SIG-M5 treated with dmso at 0.1 percent for 504 hours (cell line): Measurements from ENCODE around the gene TAS1R1.

Experiments used
- DNase-seq: peaks from one replicate; lab custom pipeline; 2025; ENCODE audit not compliant: unreplicated experiment; lab: John Stamatoyannopoulos, UW

TAS1R1 gene

DNA sequence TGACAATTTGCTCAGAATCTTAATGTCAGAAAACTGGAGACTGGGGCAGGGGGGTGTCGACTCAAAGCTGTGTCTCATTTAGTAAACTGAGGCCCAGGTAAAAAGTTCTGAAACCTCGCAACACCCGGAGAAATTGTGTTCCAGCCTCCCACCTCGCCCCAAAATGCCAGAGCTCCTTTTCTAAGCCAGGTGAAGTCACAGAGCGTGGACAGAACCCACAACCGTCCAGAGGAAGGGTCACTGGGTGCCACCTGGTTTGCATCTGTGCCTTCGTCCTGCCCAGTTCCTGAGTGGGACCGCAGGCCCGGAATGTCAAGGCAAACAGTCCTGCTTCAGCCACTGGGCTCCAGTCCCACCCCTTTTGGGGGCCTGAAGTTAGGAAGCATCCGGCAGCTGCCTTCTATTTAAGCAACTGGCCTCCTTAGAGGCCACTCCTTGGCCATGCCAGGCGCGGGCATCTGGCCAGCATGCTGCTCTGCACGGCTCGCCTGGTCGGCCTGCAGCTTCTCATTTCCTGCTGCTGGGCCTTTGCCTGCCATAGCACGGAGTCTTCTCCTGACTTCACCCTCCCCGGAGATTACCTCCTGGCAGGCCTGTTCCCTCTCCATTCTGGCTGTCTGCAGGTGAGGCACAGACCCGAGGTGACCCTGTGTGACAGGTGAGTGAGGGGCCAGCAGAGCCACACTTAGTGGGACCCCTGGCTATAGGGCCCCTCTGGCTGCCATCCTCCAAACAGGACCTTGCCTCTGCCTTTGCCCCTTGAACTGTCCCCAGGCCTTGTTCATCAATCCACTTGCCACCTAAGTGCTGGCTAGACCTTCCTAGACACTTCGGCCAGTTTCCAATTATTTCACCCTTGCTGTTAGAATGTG, at the start of gene TAS1R1:
Gene TAS1R1, plus strand, starts transcription at position 401 of the 872 bp plus-strand sequence. Its CDS starts 67 bp downstream, at position 468.
- no peak for DNase-seq

DNA sequence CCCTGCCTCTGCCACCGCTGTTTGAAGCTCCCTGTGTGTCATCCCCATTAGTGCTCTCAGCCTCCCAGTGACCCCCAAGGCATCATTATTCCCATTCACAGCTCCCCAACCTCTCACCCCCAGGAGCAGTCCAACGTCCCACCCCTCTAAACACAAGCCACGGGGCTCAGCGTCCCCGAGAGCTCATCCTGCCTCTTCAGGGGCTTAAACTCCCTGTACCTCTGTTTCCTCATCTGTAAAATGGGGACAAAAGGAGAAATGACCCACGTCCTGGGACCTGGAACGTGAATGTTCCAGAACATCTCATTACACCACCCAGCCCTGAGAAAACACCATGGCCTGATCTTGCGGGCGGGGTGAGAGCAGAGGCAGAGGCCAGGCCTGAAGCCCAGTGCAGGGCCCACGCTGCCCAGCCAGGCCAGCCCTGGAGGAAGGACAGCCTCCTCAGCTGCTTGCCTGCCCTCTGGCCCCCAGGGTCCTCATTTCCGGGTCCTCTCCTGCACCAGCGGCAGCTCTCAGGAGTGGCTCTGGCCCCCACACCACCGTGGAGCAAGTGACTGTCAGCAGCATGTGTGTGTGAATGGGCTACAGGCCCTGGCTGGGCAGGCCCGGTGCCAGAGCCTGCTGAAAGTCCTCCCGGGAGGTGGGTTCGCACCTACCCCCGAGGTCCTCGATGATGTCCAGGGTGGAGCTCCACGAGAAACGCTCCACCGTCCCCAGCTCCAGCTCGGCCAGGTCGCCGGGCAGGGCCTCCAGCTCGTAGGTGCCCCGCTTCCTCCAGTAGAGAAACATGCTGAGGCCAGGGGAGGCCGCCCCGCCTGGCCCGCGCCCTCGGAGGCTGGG, 49.5 kb upstream of the TAS1R1 start:
- no peak for DNase-seq

DNA sequence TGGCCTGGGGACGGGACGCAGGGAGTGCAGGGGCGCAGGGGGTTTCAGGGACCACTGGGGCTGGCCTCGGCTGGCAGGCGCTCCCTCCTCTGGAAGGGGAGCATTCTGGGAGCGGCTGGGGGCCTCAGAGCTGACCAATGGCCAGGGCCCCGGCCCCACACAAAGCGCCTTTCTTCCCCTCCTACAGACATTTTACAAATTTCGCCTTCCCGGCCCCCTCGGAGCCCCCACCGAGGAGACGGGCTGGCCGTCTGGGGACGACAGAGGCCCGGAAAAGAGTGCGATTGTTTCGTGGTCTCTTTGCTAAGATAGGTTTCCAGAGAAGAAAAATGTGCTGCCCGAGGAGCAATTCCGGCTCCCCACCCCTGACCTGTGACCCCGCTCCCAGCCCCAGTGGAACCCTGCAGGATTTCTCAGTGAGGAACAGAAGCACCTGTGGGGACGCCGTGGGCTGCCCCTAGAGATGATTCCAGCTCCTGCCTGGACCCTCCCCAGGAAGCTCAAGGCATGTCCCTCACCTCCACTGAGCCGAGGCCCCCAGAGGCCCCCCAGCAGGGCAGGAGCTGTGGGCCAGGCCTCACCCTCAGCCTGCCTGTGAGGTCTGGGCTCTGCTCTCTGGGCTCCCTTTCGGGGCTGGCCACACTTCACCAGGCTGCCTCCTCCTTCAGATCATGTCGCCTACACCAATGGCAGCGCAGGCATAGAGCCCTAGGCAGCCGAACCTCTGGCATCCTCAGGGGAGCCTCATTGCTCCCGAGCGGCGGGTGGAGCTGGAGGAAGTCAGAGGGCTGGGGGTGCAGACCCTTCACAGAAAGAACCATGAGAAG, 48.7 kb upstream of the TAS1R1 start:
- DNase-seq, result no peak

DNA sequence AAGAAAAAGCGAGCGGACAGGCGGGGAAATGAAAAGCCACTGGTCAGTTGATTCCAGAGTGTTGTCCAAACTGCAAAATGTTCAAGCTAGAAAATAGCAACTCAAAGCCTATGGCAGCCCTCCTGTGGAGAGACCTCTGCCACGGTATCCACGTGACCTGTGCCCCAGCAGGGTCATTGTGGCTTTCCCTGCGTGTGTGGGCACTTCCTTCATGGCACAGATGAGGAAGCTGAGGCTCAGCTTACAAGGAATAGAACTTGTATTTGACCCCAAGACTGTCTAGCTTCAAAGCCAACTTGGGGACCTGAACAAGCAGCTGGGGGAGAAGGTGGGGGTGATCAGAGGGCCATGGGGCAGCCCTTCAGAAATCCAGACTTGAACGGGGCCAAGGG, 48.1 kb upstream of the TAS1R1 start:
- no peak for DNase-seq

DNA sequence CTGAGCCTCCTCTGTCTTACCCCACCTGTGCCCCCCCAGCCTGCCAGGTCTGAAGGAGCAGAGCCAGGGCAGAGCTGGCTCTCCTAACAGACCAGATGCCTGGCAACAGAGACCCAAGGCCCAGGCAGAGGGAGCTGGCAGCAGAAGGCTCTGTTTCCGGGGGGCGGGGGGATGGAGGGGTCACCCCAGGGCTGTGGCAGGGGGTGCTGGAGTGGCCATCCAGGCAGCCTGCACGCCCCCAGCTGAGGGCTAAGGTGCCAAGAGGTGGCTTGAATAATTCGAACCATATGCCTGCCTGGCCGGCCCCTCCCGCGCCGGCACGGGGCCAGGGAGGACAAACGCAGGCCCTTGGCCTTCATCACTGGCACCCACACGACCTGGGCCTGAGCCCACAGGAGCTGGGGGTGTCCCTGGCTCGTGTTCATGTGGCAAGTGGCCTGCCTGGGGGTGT, 47.6 kb upstream of the TAS1R1 start:
- DNase-seq, result no peak

DNA sequence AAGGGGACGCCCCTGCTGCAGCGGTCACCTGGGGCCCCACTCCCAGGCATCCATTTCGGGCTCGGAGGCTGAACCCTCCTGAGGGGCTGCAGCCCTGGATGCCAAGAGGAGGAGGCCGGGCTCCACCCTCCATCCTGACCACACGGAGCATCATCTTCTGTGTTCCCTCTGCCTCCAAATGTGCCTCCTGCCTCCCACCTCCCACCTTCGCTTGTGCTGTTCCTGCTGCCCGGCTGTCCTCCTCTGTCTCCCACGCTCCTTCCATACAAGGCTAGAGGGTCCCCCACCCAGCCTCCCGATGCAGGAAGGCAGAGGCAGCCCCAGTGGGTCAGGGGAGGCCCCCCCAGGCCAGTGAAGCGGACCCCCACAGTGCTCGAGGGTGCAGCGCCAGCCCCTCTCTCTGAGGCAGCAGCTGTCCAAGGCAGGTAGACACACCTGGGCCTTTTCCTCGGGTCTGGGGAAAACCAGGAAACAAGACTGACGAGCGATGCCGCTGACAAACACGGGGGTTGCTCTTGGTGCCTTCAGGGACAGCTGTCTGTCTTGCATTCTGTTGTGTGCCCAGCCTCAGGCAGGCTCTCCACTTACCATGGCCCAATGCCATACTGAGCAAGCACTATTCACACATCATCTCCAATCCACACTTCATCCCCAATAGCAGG, 46.8 kb upstream of the TAS1R1 start:
- DNase-seq, result no peak

DNA sequence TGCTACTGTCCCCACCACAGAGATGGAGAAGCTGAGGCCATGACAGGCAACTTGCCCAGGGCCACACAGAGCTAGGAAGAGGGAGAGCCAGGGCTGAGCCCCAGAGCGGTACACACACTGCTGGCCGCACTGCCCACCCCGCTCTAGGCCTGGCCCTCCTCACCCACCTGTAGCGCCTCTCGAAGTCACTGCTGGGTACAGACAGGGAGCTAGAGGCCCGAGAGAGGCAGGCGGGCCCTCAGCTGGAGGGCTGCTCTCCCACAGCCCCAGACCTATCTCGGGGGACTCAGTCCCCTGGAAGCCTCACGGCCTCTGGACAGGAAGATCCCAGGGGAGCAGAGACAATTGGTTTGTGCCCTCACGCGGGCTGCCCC, 46.3 kb upstream of the TAS1R1 start:
- DNase-seq, result no peak

DNA sequence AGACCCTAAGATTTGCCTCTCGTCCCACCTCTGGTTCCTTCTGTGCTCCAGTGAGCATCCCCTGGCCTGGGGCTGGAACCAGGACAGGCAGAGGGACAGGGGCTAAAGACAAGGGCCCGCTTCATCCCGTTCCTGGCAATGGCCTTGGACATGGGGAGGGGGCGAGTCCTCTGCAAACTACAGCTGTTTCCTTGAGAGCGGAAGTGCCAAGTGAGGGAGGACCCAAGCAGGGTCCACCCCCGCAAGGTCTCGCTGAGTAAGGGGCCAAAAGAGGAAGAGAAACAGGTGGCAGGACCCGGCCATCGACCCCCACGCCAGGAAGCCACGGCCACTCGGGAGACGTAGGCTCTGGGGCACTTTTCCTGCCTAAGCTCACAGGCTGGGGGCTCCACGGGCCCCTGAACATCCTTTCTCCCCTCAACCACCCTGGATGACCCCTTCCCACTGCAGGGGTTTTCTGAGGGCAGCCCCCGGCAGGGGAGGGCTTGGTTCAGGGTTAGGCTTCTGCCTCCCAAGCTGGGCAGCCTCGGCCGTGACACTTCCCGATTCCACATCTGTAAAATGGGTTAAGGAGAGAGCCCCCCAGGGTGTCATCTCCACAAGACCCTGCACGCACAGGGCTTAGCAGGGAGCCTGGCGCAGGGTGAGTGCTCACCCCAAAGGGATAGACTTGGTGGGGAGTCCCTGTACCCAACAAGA, 45.7 kb upstream of the TAS1R1 start:
- no peak for DNase-seq

DNA sequence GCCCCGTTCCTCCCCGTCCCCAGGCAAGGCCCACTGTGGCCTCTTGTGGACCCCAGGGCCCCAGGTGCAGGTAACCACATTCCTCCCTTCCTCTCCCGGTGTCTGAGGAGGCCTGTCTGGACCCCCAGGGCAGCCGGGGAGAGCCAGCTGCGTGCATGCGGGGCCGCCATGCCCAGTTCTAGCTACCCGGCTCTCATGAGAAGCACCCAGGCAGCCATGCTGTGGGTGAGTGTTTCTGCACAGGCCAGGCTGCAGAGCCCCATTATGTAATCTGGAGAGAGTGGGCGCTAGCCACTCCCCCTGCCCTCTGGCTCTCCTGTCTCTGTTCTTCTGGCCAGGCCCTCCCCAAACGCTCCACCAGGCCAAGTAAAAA, 45.2 kb upstream of the TAS1R1 start:
- no peak for DNase-seq

DNA sequence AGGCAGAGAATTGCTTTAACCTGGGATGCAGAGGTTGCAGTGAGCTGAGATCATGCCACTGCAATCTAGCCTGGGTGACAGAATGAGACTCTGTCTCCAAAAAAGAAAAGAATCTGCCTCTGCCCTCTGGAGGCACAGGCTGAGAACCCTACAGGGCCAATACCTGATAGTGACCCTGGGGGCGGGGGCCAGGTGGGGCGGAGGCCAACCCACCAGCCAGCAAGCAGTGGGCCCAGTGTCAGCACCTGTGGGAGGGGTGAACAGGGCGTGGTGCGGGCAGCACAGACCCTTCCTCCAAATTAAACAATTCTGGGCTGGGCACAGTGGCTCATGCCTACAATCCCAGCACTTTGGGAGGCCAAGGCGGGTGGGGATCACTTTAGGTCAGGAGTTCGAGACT, 44.6 kb upstream of the TAS1R1 start:
- no peak for DNase-seq

DNA sequence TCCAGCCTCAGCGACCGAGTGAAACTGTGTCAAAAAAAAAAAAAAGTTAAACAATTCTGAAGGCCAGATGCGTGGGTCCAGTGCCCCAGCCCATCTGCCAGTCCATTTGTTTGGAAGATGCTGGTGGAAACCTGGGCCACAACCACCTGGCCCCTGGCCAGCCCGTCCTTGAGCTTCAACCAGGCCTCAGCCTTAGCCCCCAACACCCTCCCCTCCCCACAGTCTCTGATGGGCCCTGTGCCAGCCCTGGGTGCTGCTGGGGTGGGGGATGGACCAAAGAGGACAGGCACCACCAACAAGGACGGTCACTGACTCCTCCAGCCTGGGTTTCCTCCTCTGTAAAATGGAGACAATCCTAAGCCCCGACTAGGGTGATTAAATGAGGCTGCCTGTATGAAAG, 44.1 kb upstream of the TAS1R1 start:
- no peak for DNase-seq

DNA sequence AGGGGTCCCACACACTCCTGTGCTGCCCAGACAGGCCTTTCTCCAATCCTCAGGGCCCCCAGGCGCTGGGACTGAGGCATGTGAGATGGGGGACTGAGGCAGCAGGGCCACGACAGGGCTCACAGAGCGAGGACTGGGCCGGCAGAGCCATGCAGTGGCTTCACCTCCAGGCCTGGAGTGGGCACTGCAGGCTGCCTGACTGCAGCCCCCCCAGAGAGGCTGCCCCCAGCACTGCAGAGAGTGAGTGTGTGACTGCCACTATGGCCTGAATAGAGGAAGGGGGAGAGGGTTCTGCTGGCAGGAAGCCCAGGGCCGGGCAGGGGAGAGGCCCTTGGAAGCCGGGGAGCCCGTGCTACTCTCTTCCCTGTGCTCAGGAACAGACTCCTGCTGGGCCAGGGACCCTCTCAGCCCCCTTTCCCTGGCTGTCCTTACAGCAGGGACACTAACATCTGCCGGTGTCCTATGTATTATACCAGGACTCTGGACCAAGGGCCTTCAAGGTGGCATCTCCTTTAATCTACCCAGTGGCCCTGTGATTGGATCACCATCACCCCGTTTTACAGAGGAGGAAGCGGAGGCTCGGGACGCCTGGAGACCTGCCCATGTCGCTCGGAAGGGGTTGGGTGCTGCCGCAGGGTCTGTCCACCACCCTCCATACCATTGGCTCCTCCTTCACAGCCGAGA, 43.4 kb upstream of the TAS1R1 start:
- DNase-seq, result no peak

DNA sequence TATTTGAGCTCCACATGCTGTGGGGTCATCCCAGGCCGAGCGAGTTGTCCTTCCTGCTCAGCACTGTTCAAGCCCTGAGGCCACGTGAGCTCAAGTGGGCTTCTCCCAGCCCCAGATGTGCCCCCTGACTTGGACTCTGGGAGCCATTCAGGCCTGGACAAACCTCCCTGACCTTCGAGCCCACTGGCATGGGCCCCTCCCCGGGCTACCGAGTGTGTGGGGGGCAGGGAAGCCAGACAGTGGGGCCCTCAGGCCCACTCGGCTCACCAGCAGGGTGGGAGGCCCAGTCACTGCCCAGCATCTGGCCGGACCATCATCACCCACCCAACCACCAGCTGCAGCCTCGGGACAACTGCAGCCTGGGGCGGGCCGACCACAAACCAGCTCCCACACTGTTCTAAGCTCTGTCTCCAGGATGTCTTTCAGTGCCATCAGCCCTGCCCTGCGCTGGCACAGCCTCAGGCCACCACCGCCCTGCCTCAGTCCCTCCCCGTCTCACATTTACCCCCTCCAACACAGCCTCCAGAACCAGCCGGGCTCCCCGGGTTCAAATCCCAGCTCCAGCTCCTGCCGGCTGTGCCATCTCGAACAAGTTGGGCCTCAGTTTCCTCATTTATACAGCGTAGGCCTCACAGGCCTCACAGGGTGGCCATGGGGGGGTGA, 42.7 kb upstream of the TAS1R1 start:
- DNase-seq, result no peak

DNA sequence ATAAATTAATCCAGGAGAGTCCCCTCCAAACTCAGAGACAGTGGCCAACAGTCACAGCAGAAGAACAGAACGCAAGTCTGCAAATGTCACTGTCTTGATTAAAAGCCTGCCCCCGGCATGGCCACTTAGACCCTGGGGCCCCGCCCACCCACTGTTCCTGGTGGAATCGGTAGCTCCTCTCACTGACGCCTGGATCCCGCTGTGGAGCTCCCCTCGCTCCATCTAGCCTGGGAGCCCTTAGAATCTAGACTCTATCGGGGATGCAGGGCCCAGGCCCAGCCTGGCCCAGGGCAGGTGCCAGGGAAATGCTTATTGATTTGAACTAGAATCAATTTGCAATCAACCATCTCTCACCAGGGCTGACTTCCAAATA, 42.2 kb upstream of the TAS1R1 start:
- no peak for DNase-seq

DNA sequence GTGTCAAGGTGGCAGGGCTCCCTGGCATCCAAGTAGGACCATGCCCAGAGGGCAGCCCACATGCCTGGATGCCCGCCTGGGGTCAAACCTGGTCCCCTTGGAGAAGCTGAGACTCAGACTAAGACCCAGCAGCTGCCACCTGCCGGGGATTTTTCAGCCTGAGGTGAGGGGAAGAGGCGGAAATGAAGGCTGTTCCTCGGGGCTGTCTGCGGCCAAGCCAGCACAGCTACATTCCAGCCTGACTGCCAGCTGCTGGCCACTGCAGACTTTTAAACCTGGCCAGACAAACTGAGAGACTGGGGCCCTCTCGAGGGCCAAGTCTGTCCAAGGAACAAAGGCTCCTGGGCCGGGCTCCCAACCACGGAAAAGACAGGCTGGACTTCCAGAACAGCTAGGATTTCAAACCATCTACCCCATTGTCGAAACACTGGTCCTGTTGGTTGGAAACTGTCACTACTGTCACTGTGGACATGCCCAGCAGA, 41.7 kb upstream of the TAS1R1 start:
- no peak for DNase-seq

DNA sequence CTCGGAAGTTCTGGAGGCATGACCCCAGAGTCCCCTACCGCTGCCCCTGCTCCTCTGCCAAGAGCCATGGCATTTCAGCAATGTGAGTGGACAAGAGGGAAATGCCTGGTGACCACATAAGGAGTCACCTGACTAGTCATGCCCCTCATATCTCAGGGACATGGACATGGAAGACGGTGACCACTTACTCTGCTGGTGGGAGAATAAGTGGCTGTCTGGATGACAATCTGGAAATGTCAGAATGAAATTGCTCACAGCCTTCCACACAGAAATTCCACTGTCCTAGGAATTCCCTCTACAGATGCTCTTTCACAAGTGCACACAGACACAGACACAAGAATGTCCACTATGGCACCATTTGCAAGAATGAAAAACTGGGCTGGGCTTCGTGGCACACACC, 39.3 kb upstream of the TAS1R1 start:
- DNase-seq, result no peak

DNA sequence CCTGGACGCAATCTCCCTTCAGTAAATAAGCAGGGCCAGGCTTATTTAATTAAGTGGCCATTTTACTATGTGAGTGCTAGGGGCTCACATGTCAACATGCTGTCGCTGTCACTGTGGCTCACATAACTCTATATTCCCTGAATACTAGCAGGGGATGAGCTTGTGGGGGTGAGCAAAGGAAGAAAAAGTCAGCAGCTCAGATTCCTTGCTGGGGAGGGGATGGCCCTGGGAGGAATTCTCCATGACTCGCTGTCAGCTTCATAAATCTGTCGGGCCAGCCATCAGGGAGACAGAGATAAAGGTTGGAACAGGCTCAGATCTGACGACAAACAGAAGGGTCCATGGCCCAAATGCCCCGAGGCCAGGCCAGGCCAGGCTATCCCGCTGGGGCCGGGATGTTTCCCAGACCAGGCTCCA, 37.7 kb upstream of the TAS1R1 start:
- no peak for DNase-seq

DNA sequence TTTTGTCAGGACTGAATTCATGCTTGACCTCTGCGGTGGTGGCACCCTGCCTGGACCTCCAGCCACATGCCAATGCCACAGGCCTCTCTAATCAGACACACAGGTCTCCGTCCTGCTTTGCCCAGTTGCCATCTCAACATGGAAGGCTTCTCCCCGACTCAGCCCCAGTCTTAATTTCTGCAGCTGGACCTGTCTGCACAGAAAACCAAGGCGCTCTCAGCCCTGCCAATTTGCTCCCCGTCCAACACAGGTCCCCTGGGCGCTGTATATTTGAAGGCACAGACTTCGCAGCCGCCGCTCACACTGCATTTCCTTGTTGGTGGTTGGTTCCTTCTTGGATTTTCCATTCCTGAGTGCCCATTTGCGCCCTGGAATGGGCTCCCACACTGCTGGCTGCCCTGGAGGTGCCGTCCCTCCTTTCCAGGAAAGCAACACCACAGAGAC, 35.6 kb upstream of the TAS1R1 start:
- no peak for DNase-seq
